Upper lobe of left lung (tissue), 4 donors: ENCODE data around the gene NEDD4L.

Source experiments
- EP300 ChIP-seq, 4 donors: sonication (generic); formaldehyde crosslinking; IDR thresholded peaks; one replicate each; pipeline ENCODE4 v1.5.1; 2017; ENCODE audit warnings: antibody characterized with exemption in 4 of 4, control low read depth in 2 of 4
- POLR2A ChIP-seq, 4 donors: fragments of 450-650 bp; IDR thresholded peaks; one replicate each; pipeline ENCODE4 v1.5.1; 2016 to 2017; ENCODE audit warnings: antibody characterized with exemption in 4 of 4, mild to moderate bottlenecking in 2 of 4
- TF ChIP-seq, protein P1 (sequence below), 6 experiments: fragments of 450-650 bp in 4 of 6; fragments of 200-600 bp in 2 of 6; sonication (generic) in 2 of 6; IDR thresholded peaks; one replicate each; pipeline ENCODE4 v1.5.1; 2016 to 2019; ENCODE audit warnings: antibody characterized with exemption in 6 of 6

DNA sequence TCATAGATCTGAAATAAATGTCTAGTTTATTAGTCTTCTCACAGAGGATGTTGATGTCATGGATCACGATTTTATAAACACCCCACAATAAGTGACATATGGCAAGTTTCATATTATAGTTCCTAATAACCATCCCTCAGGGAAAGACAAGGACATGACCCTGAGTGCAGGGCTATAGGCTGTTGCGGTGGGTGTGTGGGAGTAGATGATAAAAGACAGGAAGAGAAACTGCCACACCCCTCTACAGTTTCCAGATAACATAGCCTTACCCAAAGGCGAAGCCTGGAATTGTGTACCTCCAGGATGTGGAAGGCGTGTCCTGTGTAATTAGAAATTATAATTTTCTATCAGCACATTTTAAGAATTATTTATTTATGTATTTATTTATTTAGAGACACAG, 2.4 kb upstream of the NEDD4L start:
- TF ChIP-seq, protein P1, sequence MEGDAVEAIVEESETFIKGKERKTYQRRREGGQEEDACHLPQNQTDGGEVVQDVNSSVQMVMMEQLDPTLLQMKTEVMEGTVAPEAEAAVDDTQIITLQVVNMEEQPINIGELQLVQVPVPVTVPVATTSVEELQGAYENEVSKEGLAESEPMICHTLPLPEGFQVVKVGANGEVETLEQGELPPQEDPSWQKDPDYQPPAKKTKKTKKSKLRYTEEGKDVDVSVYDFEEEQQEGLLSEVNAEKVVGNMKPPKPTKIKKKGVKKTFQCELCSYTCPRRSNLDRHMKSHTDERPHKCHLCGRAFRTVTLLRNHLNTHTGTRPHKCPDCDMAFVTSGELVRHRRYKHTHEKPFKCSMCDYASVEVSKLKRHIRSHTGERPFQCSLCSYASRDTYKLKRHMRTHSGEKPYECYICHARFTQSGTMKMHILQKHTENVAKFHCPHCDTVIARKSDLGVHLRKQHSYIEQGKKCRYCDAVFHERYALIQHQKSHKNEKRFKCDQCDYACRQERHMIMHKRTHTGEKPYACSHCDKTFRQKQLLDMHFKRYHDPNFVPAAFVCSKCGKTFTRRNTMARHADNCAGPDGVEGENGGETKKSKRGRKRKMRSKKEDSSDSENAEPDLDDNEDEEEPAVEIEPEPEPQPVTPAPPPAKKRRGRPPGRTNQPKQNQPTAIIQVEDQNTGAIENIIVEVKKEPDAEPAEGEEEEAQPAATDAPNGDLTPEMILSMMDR (IDR thresholded peaks at IDR 0.05), result no peak
- TF ChIP-seq POLR2A (IDR thresholded peaks at IDR 0.05) (no peak), EP300 (IDR thresholded peaks at IDR 0.05) (no peak)
